Activated CD4-positive, alpha-beta memory T cell treated with anti-CD3 and anti-CD28 coated beads, Interleukin-2, amount 10 ng/mL, durations not matched to agents 7 days and 5 days (primary cell): ENCODE data around the gene BARD1. TPM values are rescaled to one million over a fixed set of nuclear protein-coding genes. Genes with fewer than 3 reads are reported as not detected.
"Not testable (repeated sequence)": the region's sequence is repeated elsewhere in the genome, so short reads cannot be mapped to it uniquely, and the experiment has no call there.

Experiments used
- CTCF ChIA-PET: fragments of 350-600 bp; sonication (Branson Sonifier 250); formaldehyde crosslinking; loops from one replicate; lab custom pipeline; 2021; ENCODE audit warnings: antibody characterized with exemption, inconsistent platforms; lab: Charles Lee
- POLR2A ChIA-PET: fragments of 350-600 bp; sonication (Branson Sonifier 250); formaldehyde crosslinking; loops from one replicate; lab custom pipeline; 2021; ENCODE audit warnings: antibody characterized with exemption; lab: Charles Lee
- DNase-seq: peaks from one replicate; pipeline ENCODE4 v3.0.0-alpha.2; 2020
- H3K27ac Mint-ChIP-seq: one replicate; pipeline ENCODE4 v1.8.0; 2021; ENCODE audit warnings: mild to moderate bottlenecking, mixed read lengths
- H3K27me3 Mint-ChIP-seq: one replicate; pipeline ENCODE4 v1.8.0; 2021; ENCODE audit warnings: mixed read lengths
- H3K36me3 Mint-ChIP-seq: one replicate; pipeline ENCODE4 v1.8.0; 2021; ENCODE audit warnings: low read depth, mixed read lengths
- H3K4me1 Mint-ChIP-seq: one replicate; pipeline ENCODE4 v1.8.0; 2021; ENCODE audit warnings: mixed read lengths
- H3K4me3 Mint-ChIP-seq: one replicate; pipeline ENCODE4 v1.8.0; 2021; ENCODE audit warnings: mild to moderate bottlenecking, mixed read lengths
- H3K9me3 Mint-ChIP-seq: one replicate; pipeline ENCODE4 v1.8.0; 2021; ENCODE audit warnings: mixed read lengths
- total RNA-seq, 2 experiments: library from RNA; stranded (reverse); gene quantifications; one replicate each; pipeline ENCODE4 v1.2.3, GENCODE V29; 2021

The BARD1 gene
- total RNA-seq, 2 experiments from 2014 or later, result 43.7 to 47.4 TPM

DNA sequence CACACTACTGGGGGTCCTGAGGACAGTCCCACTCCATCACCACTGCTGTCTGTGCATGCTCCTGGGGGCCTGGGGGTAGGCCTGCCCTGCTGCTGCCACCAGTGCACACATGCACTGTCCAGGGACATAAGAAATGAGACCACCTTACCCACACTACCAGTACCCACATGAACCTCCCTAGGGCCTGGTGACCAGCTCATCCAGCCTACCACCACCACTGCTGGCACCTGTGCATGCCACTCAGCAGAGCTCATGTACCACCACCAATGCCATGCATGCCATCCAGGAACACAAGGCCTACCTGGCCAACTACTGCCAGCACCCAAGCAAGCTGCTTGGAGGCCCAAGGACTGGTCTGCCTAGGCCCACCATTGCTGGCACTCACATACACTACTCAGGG lies 112.8 kb downstream of the BARD1 start:
- no peak for DNase-seq
- Mint-ChIP-seq H3K9me3 (no peaks in the 10 kb centered on the region), H3K4me1 (no peaks in the 10 kb centered on the region), H3K27ac (no peak overlapping the region), H3K27me3 (no peaks in the 10 kb centered on the region), H3K4me3 (no peak overlapping the region), H3K36me3 (no peaks in the 10 kb centered on the region)
- CTCF ChIA-PET, result no interaction called here
- POLR2A ChIA-PET, result no interaction called here

DNA sequence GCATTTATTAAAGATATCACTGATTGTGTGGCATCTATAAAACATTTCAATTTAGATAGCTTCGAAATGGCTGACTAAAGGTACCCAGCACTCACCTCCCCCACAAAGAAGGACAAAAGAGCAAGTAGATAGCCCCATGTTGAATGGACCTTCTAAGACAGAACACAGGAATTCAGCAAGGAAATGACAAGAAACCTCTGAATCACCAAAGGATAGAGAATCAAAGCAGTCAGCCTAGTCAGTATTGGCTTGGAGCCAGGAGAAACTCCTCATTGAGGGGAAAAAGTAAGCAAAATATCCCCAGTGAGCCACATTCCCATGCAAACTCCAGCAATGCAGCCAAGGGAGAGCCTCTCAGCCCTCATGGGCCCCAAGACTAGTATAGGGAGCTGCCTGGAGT lies 113.7 kb downstream of the BARD1 start:
- no peaks in the 10 kb centered on the region for H3K4me1 Mint-ChIP-seq
- no peak for DNase-seq
- H3K4me3 Mint-ChIP-seq, result no peak overlapping the region
- H3K9me3 Mint-ChIP-seq, result no peaks in the 10 kb centered on the region
- ChIA-PET POLR2A (no interaction called here), CTCF (no interaction called here)
- H3K27me3 Mint-ChIP-seq, result no peaks in the 10 kb centered on the region
- H3K36me3 Mint-ChIP-seq, result no peaks in the 10 kb centered on the region
- no peak overlapping the region for H3K27ac Mint-ChIP-seq

GRCh38 chr2:214683557-214683956 lies 125.9 kb downstream of the BARD1 start:
- Mint-ChIP-seq H3K4me1 (peaks cover 11% of the 10 kb centered on the region), H3K27ac (peak overlapping the region; percentile 52), H3K4me3 (peak overlapping the region; percentile 74)
- H3K9me3 Mint-ChIP-seq, DNase-seq, H3K36me3 Mint-ChIP-seq, H3K27me3 Mint-ChIP-seq, CTCF ChIA-PET: not testable (repeated sequence)
- POLR2A ChIA-PET, result interaction anchor here (1.1 kb wide), 1 partner anchor 125 kb away, joined by 4 read pairs; no protein-coding TSS in a partner anchor

GRCh38 chr2:214679736-214680135 lies 129.7 kb downstream of the BARD1 start:
- peaks cover 9% of the 10 kb centered on the region for H3K27me3 Mint-ChIP-seq
- DNase-seq, result no peak
- H3K4me3 Mint-ChIP-seq, result no peak overlapping the region
- CTCF ChIA-PET, result no interaction called here
- H3K9me3 Mint-ChIP-seq, result no peaks in the 10 kb centered on the region
- H3K4me1 Mint-ChIP-seq, result peaks cover 11% of the 10 kb centered on the region
- no peak overlapping the region for H3K27ac Mint-ChIP-seq
- H3K36me3 Mint-ChIP-seq, result no peaks in the 10 kb centered on the region
- POLR2A ChIA-PET, result interaction anchor here (1.1 kb wide), 1 partner anchor 128 kb away, joined by 3 read pairs; no protein-coding TSS in a partner anchor

DNA sequence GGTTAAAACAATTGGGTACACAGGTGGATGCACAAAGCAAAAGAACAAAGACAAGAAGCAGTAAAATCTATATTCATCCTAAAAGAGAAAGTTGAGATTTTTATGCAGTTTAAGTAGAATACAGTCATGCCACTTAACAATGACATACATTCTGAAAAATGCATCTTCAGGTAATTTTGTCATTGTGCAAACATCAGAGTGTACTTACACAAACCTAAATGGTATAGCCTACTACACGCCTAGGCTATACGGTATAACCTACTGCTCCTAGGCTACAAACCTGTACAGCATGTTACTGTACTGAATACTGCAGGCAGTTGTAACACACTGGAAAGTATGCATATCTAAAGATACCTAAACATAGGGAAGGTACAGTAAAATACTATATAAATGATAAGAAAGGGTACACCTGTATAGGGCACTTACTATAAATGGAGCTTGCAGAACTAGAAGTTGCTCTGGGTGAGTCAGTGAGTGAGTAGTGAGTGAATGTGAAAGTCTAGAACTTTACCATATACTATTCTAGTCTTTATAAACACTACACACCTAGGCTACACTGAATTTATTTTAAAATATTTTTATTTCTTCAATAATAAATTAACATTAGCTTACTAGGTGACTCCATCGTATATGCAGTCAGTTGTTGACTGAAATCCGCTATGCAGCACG lies 132.9 kb downstream of the BARD1 start:
- ChIA-PET POLR2A (no interaction called here), CTCF (no interaction called here)
- Mint-ChIP-seq H3K9me3 (no peaks in the 10 kb centered on the region), H3K4me1 (peaks cover 5% of the 10 kb centered on the region), H3K36me3 (no peaks in the 10 kb centered on the region), H3K27ac (no peak overlapping the region), H3K4me3 (no peak overlapping the region), H3K27me3 (peaks cover 3% of the 10 kb centered on the region)
- DNase-seq, result no peak
